Prostate gland (tissue), 2 donors: ENCODE measurements around the gene PSIP1.

ENCODE experiments used
- CTCF ChIP-seq, 4 experiments: fragments of 200-600 bp in 2 of 4; fragments of 450-650 bp in 2 of 4; sonication (generic) in 2 of 4; IDR thresholded peaks; 1 replicate in 3 of 4; 2 replicates in 1 of 4; pipeline ENCODE4 v1.5.1; 2016 to 2019; ENCODE audit warnings: antibody characterized with exemption in 4 of 4, mild to moderate bottlenecking in 2 of 4, moderate library complexity in 2 of 4
- POLR2AphosphoS5 ChIP-seq: sonication (generic); formaldehyde crosslinking; IDR thresholded peaks from one replicate; pipeline ENCODE4 v1.6.1; 2017; ENCODE audit warnings: antibody characterized with exemption

GRCh38 chr9:15421990-15422371 lies 88.8 kb downstream of the PSIP1 start:
- TF ChIP-seq CTCF (IDR thresholded peaks at IDR 0.05) (no peak), POLR2AphosphoS5 (no peak)
